ENCODE results near the gene PLEKHA5. TPM values are rescaled to one million over a fixed set of nuclear protein-coding genes. Genes with fewer than 3 reads are reported as not detected.

The PLEKHA5 gene
- total and polyA plus RNA-seq, 2 donors from 2014 or later, result 26.6 to 52.9 TPM

DNA sequence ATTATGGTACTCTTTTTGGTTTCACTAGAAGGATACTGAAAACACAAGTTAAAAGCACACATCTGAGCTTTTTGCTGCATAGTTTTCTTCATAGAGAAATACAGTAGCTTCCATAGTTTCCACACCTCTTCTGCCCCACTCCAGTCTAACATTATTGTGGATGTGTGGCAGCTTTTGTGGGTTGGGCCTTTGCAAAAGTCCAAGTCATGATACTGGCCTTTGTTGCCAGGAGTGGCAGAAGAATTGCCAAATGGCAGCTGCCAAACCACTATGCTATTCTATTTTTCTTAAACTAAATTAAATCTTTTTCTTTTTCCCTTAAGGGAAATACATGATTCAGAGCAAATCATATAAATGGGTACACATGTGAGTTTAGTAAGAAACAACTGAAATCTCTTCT lies 114.8 kb downstream of the PLEKHA5 start:
- DNase-seq, result no peak
- no peaks in the 10 kb centered on the region for H3K9me3 ChIP-seq (ENCODE audit: control insufficient read depth in 2 of 3, insufficient read depth in 1 of 3, low read length in 3 of 3)
- TF ChIP-seq, protein P1, sequence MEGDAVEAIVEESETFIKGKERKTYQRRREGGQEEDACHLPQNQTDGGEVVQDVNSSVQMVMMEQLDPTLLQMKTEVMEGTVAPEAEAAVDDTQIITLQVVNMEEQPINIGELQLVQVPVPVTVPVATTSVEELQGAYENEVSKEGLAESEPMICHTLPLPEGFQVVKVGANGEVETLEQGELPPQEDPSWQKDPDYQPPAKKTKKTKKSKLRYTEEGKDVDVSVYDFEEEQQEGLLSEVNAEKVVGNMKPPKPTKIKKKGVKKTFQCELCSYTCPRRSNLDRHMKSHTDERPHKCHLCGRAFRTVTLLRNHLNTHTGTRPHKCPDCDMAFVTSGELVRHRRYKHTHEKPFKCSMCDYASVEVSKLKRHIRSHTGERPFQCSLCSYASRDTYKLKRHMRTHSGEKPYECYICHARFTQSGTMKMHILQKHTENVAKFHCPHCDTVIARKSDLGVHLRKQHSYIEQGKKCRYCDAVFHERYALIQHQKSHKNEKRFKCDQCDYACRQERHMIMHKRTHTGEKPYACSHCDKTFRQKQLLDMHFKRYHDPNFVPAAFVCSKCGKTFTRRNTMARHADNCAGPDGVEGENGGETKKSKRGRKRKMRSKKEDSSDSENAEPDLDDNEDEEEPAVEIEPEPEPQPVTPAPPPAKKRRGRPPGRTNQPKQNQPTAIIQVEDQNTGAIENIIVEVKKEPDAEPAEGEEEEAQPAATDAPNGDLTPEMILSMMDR (IDR thresholded peaks at IDR 0.05; ENCODE audit: borderline replicate concordance, extremely low read depth, insufficient read depth), result no peak
- no peak overlapping the region for H3K27ac ChIP-seq (ENCODE audit: low read depth in 2 of 2, low read length in 2 of 2)
- H3K9ac ChIP-seq (ENCODE audit: low read length in 3 of 3), result no peak overlapping the region
- H3K27me3 ChIP-seq (ENCODE audit: control insufficient read depth, insufficient read depth, low read length), result no peaks in the 10 kb centered on the region
- intact Hi-C loops (cut with DNase I), result no loop called here
- H3K4me1 ChIP-seq (ENCODE audit: control insufficient read depth in 2 of 3, insufficient read depth in 2 of 3, low read depth in 1 of 3, low read length in 3 of 3), result no peaks in the 10 kb centered on the region
- H3K36me3 ChIP-seq (ENCODE audit: control insufficient read depth in 2 of 3, insufficient read depth in 3 of 3, low read length in 3 of 3), result no peaks in the 10 kb centered on the region
- no peak for FAIRE-seq
- H3K4me3 ChIP-seq (ENCODE audit: low read length in 3 of 3), result no peak overlapping the region

DNA sequence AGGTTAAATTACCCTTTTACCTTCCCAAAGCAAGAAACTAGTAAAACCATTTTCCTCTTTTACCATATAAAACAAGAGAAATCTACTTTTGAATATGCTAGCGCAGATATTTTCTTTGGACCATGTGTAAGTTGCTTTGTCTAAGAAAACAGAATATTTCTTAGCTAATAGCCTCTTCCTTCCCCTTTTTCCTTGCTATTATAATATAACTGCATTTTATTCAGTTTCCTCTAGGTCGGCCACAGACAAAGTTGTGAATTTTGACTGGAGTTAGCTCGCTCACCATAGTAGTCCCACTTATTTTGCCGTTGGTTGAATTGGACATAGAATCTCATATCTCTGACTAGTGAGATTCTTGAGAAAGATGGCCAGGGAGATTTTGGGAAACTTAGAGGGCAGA lies 115.6 kb downstream of the PLEKHA5 start:
- intact Hi-C loops (cut with DNase I), result no loop called here
- H3K4me1 ChIP-seq (ENCODE audit: control insufficient read depth in 2 of 3, insufficient read depth in 2 of 3, low read depth in 1 of 3, low read length in 3 of 3), result no peaks in the 10 kb centered on the region
- DNase-seq, result no peak
- H3K36me3 ChIP-seq (ENCODE audit: control insufficient read depth in 2 of 3, insufficient read depth in 3 of 3, low read length in 3 of 3), result no peaks in the 10 kb centered on the region
- FAIRE-seq, result no peak
- H3K27me3 ChIP-seq (ENCODE audit: control insufficient read depth, insufficient read depth, low read length), result no peaks in the 10 kb centered on the region
- H3K9ac ChIP-seq (ENCODE audit: low read length in 3 of 3), result no peak overlapping the region
- H3K4me3 ChIP-seq (ENCODE audit: low read length in 3 of 3), result no peak overlapping the region
- no peak overlapping the region for H3K27ac ChIP-seq (ENCODE audit: low read depth in 2 of 2, low read length in 2 of 2)
- TF ChIP-seq, protein P1 (IDR thresholded peaks at IDR 0.05; ENCODE audit: borderline replicate concordance, extremely low read depth, insufficient read depth), result no peak
- H3K9me3 ChIP-seq (ENCODE audit: control insufficient read depth in 2 of 3, insufficient read depth in 1 of 3, low read length in 3 of 3), result no peaks in the 10 kb centered on the region

DNA sequence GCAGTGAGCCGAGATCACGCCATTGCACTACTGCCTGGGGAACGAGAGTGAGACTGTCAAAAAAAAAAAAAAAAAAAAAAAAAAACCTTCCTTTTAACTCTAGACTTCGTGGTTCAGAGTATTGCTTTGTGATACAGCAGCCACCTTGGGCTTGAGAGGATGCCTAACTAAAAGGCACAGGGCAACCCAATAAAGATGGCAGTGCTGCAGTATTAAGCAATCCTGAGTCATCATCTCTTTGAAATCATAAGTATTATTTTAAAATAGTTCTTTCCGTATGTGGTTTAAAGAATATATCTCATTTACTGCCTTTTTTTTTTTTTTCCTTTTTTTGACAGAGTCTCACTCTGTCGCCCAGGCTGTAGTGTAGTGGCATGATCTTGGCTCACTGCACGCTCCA lies 116.1 kb downstream of the PLEKHA5 start:
- intact Hi-C loops (cut with DNase I), result no loop called here
- no peaks in the 10 kb centered on the region for H3K36me3 ChIP-seq (ENCODE audit: control insufficient read depth in 2 of 3, insufficient read depth in 3 of 3, low read length in 3 of 3)
- H3K4me3 ChIP-seq (ENCODE audit: low read length in 3 of 3), result no peak overlapping the region
- H3K27me3 ChIP-seq (ENCODE audit: control insufficient read depth, insufficient read depth, low read length), result no peaks in the 10 kb centered on the region
- H3K9me3 ChIP-seq (ENCODE audit: control insufficient read depth in 2 of 3, insufficient read depth in 1 of 3, low read length in 3 of 3), result no peaks in the 10 kb centered on the region
- H3K9ac ChIP-seq (ENCODE audit: low read length in 3 of 3), result no peak overlapping the region
- TF ChIP-seq, protein P1 (IDR thresholded peaks at IDR 0.05; ENCODE audit: borderline replicate concordance, extremely low read depth, insufficient read depth), result no peak
- DNase-seq (no peak), FAIRE-seq (no peak)
- H3K27ac ChIP-seq (ENCODE audit: low read depth in 2 of 2, low read length in 2 of 2), result no peak overlapping the region
- H3K4me1 ChIP-seq (ENCODE audit: control insufficient read depth in 2 of 3, insufficient read depth in 2 of 3, low read depth in 1 of 3, low read length in 3 of 3), result no peaks in the 10 kb centered on the region

GRCh38 chr12:19246933-19247332 lies 117.4 kb downstream of the PLEKHA5 start:
- DNase-seq, result no peak
- no peaks in the 10 kb centered on the region for H3K4me1 ChIP-seq (ENCODE audit: control insufficient read depth in 2 of 3, insufficient read depth in 2 of 3, low read depth in 1 of 3, low read length in 3 of 3)
- H3K9me3 ChIP-seq (ENCODE audit: control insufficient read depth in 2 of 3, insufficient read depth in 1 of 3, low read length in 3 of 3), result no peaks in the 10 kb centered on the region
- no peak for FAIRE-seq
- no peaks in the 10 kb centered on the region for H3K36me3 ChIP-seq (ENCODE audit: control insufficient read depth in 2 of 3, insufficient read depth in 3 of 3, low read length in 3 of 3)
- intact Hi-C loops (cut with DNase I), result no loop called here
- no peaks in the 10 kb centered on the region for H3K27me3 ChIP-seq (ENCODE audit: control insufficient read depth, insufficient read depth, low read length)
- H3K9ac ChIP-seq (ENCODE audit: low read length in 3 of 3), result no peak overlapping the region
- no peak overlapping the region for H3K27ac ChIP-seq (ENCODE audit: low read depth in 2 of 2, low read length in 2 of 2)
- no peak overlapping the region for H3K4me3 ChIP-seq (ENCODE audit: low read length in 3 of 3)
- TF ChIP-seq, protein P1 (IDR thresholded peaks at IDR 0.05; ENCODE audit: borderline replicate concordance, extremely low read depth, insufficient read depth), result no peak

Data from kidney (tissue), 14 donors.